GM21723 (cell line): ENCODE results near the gene NUP160.
"Not testable (repeated sequence)": the region's sequence is repeated elsewhere in the genome, so short reads cannot be mapped to it uniquely, and the experiment has no call there.

Experiments used
- ATAC-seq: cut with Tn5 transposase; IDR thresholded peaks from one replicate; pipeline ENCODE4 v1.9.1; 2021; ENCODE audit warnings: mild to moderate bottlenecking, moderate library complexity; ENCODE audit not compliant: unreplicated experiment

The NUP160 gene, protein sequence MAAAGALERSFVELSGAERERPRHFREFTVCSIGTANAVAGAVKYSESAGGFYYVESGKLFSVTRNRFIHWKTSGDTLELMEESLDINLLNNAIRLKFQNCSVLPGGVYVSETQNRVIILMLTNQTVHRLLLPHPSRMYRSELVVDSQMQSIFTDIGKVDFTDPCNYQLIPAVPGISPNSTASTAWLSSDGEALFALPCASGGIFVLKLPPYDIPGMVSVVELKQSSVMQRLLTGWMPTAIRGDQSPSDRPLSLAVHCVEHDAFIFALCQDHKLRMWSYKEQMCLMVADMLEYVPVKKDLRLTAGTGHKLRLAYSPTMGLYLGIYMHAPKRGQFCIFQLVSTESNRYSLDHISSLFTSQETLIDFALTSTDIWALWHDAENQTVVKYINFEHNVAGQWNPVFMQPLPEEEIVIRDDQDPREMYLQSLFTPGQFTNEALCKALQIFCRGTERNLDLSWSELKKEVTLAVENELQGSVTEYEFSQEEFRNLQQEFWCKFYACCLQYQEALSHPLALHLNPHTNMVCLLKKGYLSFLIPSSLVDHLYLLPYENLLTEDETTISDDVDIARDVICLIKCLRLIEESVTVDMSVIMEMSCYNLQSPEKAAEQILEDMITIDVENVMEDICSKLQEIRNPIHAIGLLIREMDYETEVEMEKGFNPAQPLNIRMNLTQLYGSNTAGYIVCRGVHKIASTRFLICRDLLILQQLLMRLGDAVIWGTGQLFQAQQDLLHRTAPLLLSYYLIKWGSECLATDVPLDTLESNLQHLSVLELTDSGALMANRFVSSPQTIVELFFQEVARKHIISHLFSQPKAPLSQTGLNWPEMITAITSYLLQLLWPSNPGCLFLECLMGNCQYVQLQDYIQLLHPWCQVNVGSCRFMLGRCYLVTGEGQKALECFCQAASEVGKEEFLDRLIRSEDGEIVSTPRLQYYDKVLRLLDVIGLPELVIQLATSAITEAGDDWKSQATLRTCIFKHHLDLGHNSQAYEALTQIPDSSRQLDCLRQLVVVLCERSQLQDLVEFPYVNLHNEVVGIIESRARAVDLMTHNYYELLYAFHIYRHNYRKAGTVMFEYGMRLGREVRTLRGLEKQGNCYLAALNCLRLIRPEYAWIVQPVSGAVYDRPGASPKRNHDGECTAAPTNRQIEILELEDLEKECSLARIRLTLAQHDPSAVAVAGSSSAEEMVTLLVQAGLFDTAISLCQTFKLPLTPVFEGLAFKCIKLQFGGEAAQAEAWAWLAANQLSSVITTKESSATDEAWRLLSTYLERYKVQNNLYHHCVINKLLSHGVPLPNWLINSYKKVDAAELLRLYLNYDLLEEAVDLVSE (N-terminal part only)

GRCh38 chr11:47847892-47848699, at the start of gene NUP160:
NUP160 (minus strand) TSS chr11:47848350; CDS start chr11:47848318, 32 bp downstream.
- ATAC-seq: peak; percentile 80

- ATAC-seq: no peak
These were observed 48.0 kb upstream of the NUP160 start for GRCh38 chr11:47896199-47896598.

GRCh38 chr11:47895035-47895434, 46.9 kb upstream of the NUP160 start:
- no peak for ATAC-seq

- ATAC-seq: not testable (repeated sequence)
These were observed 44.6 kb upstream of the NUP160 start for GRCh38 chr11:47892546-47893276.

GRCh38 chr11:47891886-47892285, 43.7 kb upstream of the NUP160 start:
- ATAC-seq: no peak

GRCh38 chr11:47889714-47890441, 41.7 kb upstream of the NUP160 start:
- ATAC-seq: no peak

DNA sequence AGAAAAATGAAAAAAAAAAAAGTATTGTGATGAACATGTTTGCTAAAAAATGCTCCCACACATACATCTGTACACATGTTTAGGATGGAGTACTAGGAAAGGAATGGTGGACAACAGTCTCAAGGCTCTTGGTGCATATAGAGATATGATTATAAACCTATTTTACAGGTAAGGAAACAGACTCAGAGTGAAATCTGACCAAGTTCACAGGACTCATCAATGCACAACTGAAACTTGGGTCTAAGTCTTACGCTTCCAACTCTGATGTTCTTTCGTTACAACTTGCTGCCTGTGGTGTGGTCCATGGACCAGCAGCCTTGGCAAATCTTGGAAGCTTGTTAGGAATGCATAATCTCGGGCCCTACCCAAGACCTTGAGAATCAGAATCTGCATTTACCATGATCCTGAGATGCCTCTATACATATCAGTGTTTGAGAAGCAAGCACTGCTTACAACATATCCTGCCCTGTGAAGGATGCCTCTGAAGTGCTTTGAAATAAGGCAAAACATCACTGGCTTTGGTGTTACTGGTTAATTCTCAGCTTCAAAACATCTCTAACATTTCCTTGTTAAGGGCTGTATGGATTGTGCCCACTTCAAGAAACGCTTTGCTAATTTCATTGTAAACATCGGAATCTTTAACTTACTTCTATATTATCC, 39.9 kb upstream of the NUP160 start:
- no peak for ATAC-seq

GRCh38 chr11:47886096-47886495, 37.9 kb upstream of the NUP160 start:
- no peak for ATAC-seq

GRCh38 chr11:47882437-47882836, 34.3 kb upstream of the NUP160 start:
- ATAC-seq: not testable (repeated sequence)

GRCh38 chr11:47881145-47881544, 33.0 kb upstream of the NUP160 start:
- ATAC-seq: no peak

- ATAC-seq: no peak
These were observed 31.4 kb upstream of the NUP160 start for GRCh38 chr11:47879259-47880158.

GRCh38 chr11:47875858-47876257, 27.7 kb upstream of the NUP160 start:
- not testable (repeated sequence) for ATAC-seq

- no peak for ATAC-seq
These were observed 22.3 kb upstream of the NUP160 start for GRCh38 chr11:47870404-47870803.

- ATAC-seq: no peak
These were observed 21.6 kb upstream of the NUP160 start for GRCh38 chr11:47869544-47870393.

DNA sequence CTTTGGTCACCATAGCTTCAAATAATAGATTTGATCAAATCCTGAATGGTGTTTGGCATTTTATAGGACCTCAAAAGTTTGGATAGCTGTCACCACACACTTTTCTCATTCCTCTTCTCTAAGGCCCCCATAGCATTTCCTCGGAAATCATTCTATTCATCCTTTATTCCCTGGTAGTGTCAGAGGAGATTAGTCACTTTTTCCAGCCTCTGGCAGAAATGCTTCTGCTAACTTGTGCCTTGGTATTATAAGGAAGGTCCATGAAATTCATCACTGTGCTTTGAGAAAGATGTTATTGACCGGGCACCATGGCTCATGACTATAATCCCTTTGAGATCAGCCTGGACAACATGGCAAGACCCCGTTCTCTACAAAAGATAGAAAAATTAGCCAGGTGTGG, 19.7 kb upstream of the NUP160 start:
- ATAC-seq: no peak

- ATAC-seq: not testable (repeated sequence)
These were observed 18.7 kb upstream of the NUP160 start for GRCh38 chr11:47866892-47867291.
